Smooth muscle cell of the pulmonary artery (primary cell): ENCODE measurements around the gene FAM81A. TPM values are rescaled to one million over a fixed set of nuclear protein-coding genes. Genes with fewer than 3 reads are reported as not detected.

ENCODE experiments used
- total RNA-seq: library from RNA; depleted of rRNA; stranded (reverse); fragments of >200 nt; gene quantifications from 2 replicates; pipeline ENCODE4 v1.2.3, GENCODE V29; 2014

The FAM81A gene
- 0.20 and 0.33 TPM in 2 replicates for total RNA-seq

DNA sequence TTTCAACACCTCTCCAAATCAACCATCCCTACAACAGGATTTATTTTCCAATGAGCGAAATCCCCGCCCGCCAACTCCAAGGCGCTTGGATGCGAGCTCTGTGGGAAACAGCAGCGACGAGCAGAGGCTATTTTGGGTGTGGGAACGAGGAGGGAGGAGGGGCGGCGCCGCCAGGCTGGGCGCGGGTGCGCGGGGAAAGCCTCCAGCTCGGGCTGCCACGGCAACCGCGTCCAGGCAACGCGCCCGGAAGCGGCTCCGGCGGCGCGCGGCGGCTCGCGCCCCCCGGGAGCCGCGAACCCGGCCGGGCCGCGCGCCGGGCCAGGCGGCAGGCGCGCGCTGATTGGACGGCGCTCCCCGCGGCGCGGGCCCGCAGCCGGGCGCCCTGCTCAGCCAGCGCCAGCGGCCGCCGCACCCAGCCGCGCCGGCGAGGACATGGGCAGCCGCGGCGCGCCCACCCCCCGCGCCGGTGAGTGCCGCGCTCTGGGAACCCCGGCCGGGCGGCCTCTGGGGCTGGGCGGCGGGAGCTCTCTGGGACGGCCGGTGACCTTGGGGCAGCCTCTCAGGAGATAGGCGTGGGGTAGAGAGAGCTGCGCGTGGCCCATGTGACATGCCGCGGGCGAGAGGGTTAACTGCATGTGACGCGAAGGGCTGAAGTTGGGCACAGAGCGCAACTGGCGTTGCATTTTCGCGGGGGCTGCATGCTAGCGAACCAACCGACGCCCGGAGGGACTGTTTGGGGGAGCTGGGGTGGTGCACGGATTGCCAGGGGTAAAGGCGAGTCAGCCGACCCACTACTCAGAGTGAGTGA lies at the start of gene FAM81A:
Gene FAM81A (plus strand): TSS at position 370 of the 808 bp plus-strand sequence. CDS start 20,441 bp downstream, outside the sequence.

Other genes with a start within 250 kb of the FAM81A start
- not detected in 2 replicates for gene LDHAL6B, start 231.3 kb upstream of the FAM81A start, total RNA-seq
- 122 and 124 TPM in 2 replicates for gene MYO1E, start 65.3 kb upstream of the FAM81A start, total RNA-seq
- 0.07 and 0.23 TPM in 2 replicates for gene GCNT3, start 173.6 kb downstream of the FAM81A start, total RNA-seq
- 41.7 and 65.4 TPM in 2 replicates for gene GTF2A2, start 219.3 kb downstream of the FAM81A start, total RNA-seq